GM10266 (cell line): Measurements from ENCODE around the gene EVX2.

Experiments used
- DNase-seq: peaks from one replicate; pipeline ENCODE4 v3.0.0; 2012; ENCODE audit errors: extremely low spot score
- TF ChIP-seq, protein P1 (sequence below): IDR thresholded peaks from 2 replicates; pipeline ENCODE4 v1.5.1; 2012; ENCODE audit warnings: mild to moderate bottlenecking, low read depth; ENCODE audit not compliant: control insufficient read depth, insufficient read depth; ENCODE audit errors: missing control alignments

Gene EVX2

DNA sequence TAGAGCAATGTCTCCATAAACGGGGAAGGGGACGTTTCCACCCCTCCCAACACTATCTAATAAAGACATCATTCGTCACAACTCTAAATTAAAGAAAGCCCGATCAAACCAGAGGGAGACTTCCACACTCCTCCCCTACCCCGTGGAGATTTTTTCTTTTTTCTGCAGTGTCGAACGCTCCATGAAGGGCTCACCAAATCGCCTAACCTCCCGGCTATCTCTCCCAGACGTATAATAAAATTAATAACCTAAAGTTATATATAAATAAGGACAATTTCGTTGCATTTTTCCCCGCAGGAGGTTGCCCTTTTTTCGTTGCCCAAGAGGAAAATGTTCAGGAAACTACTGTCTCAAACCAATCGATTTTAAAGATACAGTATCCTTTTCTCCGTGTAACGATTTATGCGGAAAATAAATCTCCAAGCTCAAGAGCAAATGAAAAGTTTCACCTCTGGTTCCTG lies 2.4 kb downstream of the EVX2 start:
- TF ChIP-seq, protein P1, sequence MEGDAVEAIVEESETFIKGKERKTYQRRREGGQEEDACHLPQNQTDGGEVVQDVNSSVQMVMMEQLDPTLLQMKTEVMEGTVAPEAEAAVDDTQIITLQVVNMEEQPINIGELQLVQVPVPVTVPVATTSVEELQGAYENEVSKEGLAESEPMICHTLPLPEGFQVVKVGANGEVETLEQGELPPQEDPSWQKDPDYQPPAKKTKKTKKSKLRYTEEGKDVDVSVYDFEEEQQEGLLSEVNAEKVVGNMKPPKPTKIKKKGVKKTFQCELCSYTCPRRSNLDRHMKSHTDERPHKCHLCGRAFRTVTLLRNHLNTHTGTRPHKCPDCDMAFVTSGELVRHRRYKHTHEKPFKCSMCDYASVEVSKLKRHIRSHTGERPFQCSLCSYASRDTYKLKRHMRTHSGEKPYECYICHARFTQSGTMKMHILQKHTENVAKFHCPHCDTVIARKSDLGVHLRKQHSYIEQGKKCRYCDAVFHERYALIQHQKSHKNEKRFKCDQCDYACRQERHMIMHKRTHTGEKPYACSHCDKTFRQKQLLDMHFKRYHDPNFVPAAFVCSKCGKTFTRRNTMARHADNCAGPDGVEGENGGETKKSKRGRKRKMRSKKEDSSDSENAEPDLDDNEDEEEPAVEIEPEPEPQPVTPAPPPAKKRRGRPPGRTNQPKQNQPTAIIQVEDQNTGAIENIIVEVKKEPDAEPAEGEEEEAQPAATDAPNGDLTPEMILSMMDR = no peak

GRCh38 chr2:176080540-176081375 lies 3.0 kb downstream of the EVX2 start:
- DNase-seq = no peak
- TF ChIP-seq, protein P1 = no peak

More for the DNA sequence above, 2.4 kb downstream of the EVX2 start:
- DNase-seq = peak; percentile 41

DNA sequence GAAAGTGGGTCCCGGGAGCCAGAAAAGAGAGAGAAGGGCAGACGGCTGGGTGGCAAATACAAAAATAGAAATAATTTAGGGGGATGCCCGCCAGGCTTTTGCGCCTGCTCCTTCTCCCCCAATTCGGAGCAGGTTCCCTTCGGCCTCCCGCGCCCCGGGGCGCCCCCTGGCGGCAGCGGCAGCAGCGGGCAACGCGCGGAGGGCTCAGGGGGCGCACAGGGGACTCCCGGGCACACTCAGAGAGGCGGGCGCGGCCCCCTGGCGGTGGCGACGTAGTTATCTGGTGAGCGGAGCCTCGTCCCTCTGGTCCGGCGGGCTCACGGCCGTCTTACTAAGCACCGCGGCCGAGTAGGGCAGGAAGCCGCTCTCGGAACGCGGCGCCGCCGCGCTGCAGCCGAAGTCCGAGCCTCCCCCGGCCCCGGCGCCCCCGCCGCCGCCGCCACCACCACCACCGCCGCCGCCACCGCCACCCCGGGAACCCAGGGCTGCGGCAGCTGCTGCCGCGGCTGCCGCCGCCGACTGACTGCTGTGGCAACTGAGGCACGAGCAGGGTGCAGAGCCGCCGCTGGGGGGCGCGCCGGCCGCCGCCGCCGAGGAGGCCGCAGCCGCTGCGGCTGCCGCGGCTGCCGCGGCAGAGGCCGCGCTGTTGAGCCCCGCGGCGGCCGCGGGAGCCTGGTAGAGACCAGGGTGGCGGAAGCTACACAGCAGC lies 3.8 kb downstream of the EVX2 start:
- TF ChIP-seq, protein P1 = peak; percentile 47
- peak; percentile 83 for DNase-seq

DNA sequence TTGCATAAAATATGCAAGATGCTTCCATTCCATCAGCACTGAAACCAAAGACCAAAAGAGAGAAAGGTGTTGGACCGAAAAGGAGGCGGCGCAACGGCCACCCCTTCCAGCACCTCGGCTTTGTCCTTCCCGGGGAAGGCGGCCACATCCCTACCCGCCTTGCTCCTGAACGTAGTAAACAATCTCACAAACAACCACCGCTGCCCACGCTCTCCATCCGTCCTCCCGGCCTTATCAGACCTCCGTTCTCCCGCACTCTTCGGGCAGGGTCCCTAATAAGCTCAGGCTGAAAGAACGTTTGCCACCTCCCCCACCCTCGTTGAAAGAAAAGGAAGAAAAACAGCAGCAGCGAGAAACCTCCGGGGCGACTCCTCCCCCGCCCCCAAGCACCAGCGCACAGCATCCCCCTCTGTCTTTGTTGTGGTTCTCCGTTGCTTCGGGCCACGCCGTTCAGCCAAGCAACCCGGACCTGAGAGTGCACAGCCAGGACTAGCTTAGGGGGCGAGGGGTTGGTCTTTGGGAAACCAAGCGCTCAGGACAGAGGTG lies 4.4 kb downstream of the EVX2 start:
- DNase-seq = peak; percentile 62
- TF ChIP-seq, protein P1 = peak; percentile 2

DNA sequence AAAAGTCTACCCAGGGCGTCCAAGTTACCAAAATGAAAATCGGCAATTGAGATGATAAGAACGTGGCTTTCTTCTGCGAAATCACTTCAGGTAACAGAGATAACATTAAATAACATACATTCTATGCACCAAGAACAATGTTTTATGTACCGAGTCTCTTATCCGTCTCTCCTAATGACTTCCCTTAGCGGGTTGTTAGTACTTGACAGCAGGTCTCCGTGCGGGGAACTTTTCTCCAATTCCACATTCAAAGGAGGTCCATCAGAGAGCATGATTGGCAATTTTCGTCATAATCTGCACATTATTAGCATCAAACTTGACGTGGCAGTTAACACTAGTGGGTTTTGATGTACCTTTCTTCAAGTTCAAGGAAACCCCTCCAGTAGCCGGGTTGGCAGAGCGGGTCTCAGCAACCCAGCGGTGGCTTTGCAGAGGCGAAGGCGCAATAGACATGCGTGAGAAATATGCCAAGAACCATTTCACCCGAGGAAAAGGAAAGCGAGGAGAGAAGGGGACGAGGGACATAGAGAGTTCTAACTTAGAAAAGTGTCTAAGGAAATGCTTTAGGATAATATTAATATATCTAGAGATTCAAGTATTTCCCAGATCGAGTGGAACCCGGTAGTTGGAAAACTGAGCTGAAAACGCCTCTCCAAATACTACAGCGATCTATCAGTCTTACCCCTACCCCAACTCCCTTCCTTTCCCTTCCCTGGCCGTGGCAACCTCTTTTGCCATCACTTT lies 5.0 kb downstream of the EVX2 start:
- peak; percentile 13 for DNase-seq
- TF ChIP-seq, protein P1 = no peak

DNA sequence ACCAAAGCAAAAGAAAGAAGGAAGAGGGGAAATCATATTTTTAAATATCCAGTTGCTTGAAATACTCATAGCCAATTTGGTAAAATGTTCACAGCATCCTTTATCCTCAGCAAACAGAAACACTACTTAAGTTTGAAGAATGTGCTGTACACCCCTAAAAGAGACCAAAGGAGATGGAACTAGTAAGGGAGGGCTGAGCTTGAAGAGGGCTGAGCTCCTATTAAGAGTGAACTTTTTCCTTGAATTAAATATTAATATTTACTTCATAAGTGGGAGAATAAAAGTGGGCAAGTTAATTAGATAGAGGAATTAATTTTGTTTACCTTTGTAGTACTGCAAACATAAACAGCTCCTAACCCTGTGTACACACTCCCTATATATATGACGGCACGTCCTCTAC lies 7.0 kb downstream of the EVX2 start:
- TF ChIP-seq, protein P1 = no peak
- peak; percentile 12 for DNase-seq
